IMR-90 (cell line): ENCODE data around the gene CACNA1D. TPM values are rescaled to one million over a fixed set of nuclear protein-coding genes. Genes with fewer than 3 reads are reported as not detected.

Experiments used
- ATAC-seq: fragments of 200-7000 bp; cut with Tn5 transposase; 2 replicates; pipeline ENCODE4 v1.9.1; 2020; ENCODE audit warnings: low read depth, mild to moderate bottlenecking, moderate library complexity
- BruUV-seq: library from RNA; stranded (reverse); fragments of 400-500 nt; replicated peaks from 2 replicates; lab custom pipeline; 2021; lab: Mats Ljungman, UMichigan
- CTCF ChIA-PET: fragments of 300-600 bp; formaldehyde crosslinking; extraction: SDS; loops from one replicate; lab custom pipeline; 2021; ENCODE audit warnings: antibody characterized with exemption; lab: Yijun Ruan, JAX
- POLR2A ChIA-PET: fragments of 300-600 bp; sonication (Branson Sonifier 250); formaldehyde crosslinking; loops from one replicate; lab custom pipeline; 2022; ENCODE audit warnings: antibody characterized with exemption; ENCODE audit not compliant: unreplicated experiment; lab: Charles Lee
- DNase-seq: peaks from one replicate; pipeline ENCODE4 v3.0.0; 2013
- H2AFZ ChIP-seq: replicated peaks from 2 replicates; pipeline ENCODE3; 2013; ENCODE audit warnings: low read length, mild to moderate bottlenecking; ENCODE audit not compliant: poor library complexity
- H2AK5ac ChIP-seq: 2 replicates; pipeline ENCODE4 v1.6.1; 2013; ENCODE audit warnings: low read depth, low read length, inconsistent platforms
- H2AK9ac ChIP-seq: replicated peaks from 2 replicates; pipeline ENCODE3; 2013; ENCODE audit warnings: mild to moderate bottlenecking, low read depth, low read length, moderate library complexity; ENCODE audit not compliant: poor library complexity
- H2BK120ac ChIP-seq: 2 replicates; pipeline ENCODE4 v1.6.1; 2013; ENCODE audit warnings: low read depth, low read length, inconsistent platforms
- H2BK15ac ChIP-seq: 3 replicates; pipeline ENCODE4 v1.6.1; 2013; ENCODE audit warnings: low read depth, low read length, inconsistent platforms
- H2BK20ac ChIP-seq: 2 replicates; pipeline ENCODE4 v1.6.1; 2013; ENCODE audit warnings: low read depth, mild to moderate bottlenecking, inconsistent platforms, low read length, moderate library complexity
- H2BK5ac ChIP-seq: 2 replicates; pipeline ENCODE4 v1.6.1; 2013; ENCODE audit warnings: mild to moderate bottlenecking, low read depth, low read length, inconsistent platforms; ENCODE audit not compliant: poor library complexity, severe bottlenecking
- H3K14ac ChIP-seq: replicated peaks from 2 replicates; pipeline ENCODE4 v1.6.1; 2013; ENCODE audit warnings: low read depth, low read length, inconsistent platforms
- H3K18ac ChIP-seq: 2 replicates; pipeline ENCODE4 v1.6.1; 2013; ENCODE audit warnings: low read depth, low read length, control low read depth
- H3K23ac ChIP-seq: 2 replicates; pipeline ENCODE4 v1.6.1; 2013; ENCODE audit warnings: low read depth, low read length, inconsistent platforms
- H3K27ac ChIP-seq: 2 replicates; pipeline ENCODE4 v1.5.1; 2013; ENCODE audit warnings: mild to moderate bottlenecking, control low read depth, low read length; ENCODE audit not compliant: insufficient read depth
- H3K27me3 ChIP-seq: 2 replicates; pipeline ENCODE4 v1.6.1; 2013; ENCODE audit warnings: low read length; ENCODE audit not compliant: control insufficient read depth, insufficient read depth
- H3K36me3 ChIP-seq: 2 replicates; pipeline ENCODE4 v1.6.1; 2013; ENCODE audit warnings: low read length, mixed read lengths; ENCODE audit not compliant: control insufficient read depth, insufficient read depth
- H3K4ac ChIP-seq: 2 replicates; pipeline ENCODE4 v1.6.1; 2013; ENCODE audit warnings: low read depth, low read length, inconsistent platforms
- H3K4me1 ChIP-seq: 2 replicates; pipeline ENCODE4 v1.6.1; 2013; ENCODE audit warnings: low read length, mixed read lengths; ENCODE audit not compliant: control insufficient read depth, insufficient read depth
- H3K4me2 ChIP-seq: 2 replicates; pipeline ENCODE4 v1.6.1; 2013; ENCODE audit warnings: low read depth, mild to moderate bottlenecking, control low read depth, low read length, moderate library complexity
- H3K4me3 ChIP-seq: 2 replicates; pipeline ENCODE4 v1.5.1; 2013; ENCODE audit warnings: low read depth, mild to moderate bottlenecking, control low read depth, low read length, moderate library complexity; ENCODE audit not compliant: insufficient read depth
- H3K56ac ChIP-seq: 2 replicates; pipeline ENCODE4 v1.6.1; 2013; ENCODE audit warnings: low read length, inconsistent platforms; ENCODE audit not compliant: insufficient read depth; ENCODE audit errors: extremely low read depth
- H3K79me1 ChIP-seq, 2 experiments: 2 replicates each; pipeline ENCODE4 v1.6.1; 2013; ENCODE audit warnings: low read length in 2 of 2, inconsistent platforms in 1 of 2, low read depth in 1 of 2
- H3K9ac ChIP-seq: 2 replicates; pipeline ENCODE4 v1.6.1; 2013; ENCODE audit warnings: low read depth, low read length, control low read depth
- H3K9me1 ChIP-seq: 2 replicates; pipeline ENCODE4 v1.6.1; 2013; ENCODE audit warnings: low read length, inconsistent platforms; ENCODE audit not compliant: insufficient read depth
- H3K9me3 ChIP-seq: 2 replicates; pipeline ENCODE4 v1.6.1; 2013; ENCODE audit warnings: low read length; ENCODE audit not compliant: control insufficient read depth, insufficient read depth
- H4K20me1 ChIP-seq: 2 replicates; pipeline ENCODE4 v1.6.1; 2013; ENCODE audit warnings: low read length, inconsistent platforms; ENCODE audit not compliant: insufficient read depth
- H4K5ac ChIP-seq: 2 replicates; pipeline ENCODE4 v1.6.1; 2013; ENCODE audit warnings: mild to moderate bottlenecking, low read depth, low read length, control low read depth
- H4K8ac ChIP-seq, 2 experiments: 2 replicates each; pipeline ENCODE4 v1.6.1; 2013; ENCODE audit warnings: low read depth in 2 of 2, low read length in 2 of 2, control low read depth in 1 of 2, inconsistent platforms in 1 of 2
- H4K91ac ChIP-seq: 2 replicates; pipeline ENCODE4 v1.6.1; 2013; ENCODE audit warnings: low read depth, low read length, inconsistent platforms; ENCODE audit not compliant: insufficient read depth
- MAFK ChIP-seq: IDR thresholded peaks from 2 replicates; pipeline ENCODE4 v1.6.1; 2012; ENCODE audit warnings: low read depth, low read length, improper control_type of control experiment
- NFE2L2 ChIP-seq: fragments of 150-350 bp; IDR thresholded peaks from 2 replicates; pipeline ENCODE4 v1.6.1; 2016; ENCODE audit warnings: low read depth, mild to moderate bottlenecking, low read length
- SMC3 ChIP-seq: fragments of 150-350 bp; IDR thresholded peaks from 2 replicates; pipeline ENCODE4 v1.6.1; 2016; ENCODE audit warnings: low read depth, mild to moderate bottlenecking, antibody characterized with exemption, low read length, moderate library complexity
- WGBS, 2 experiments: methylation state at CpG; one replicate each; pipeline versions ENCODE4 v1.1.5 to v1.1.7; 2013; ENCODE audit warnings: missing lambda C conversion rate in 2 of 2; ENCODE audit not compliant: insufficient read length in 1 of 2; ENCODE audit errors: extremely low coverage in 2 of 2; 5-methylcytosine and 5-hydroxymethylcytosine counted together
- dilution Hi-C: fragments of 300-500 bp; cut with HindIII; formaldehyde crosslinking; loops from one replicate; pipeline ENCODE4 v1.14.3; 2018; ENCODE audit warnings: low sequenced_read_pairs; ENCODE audit not compliant: unreplicated experiment
- in situ Hi-C: fragments of 300-500 bp; cut with MboI; formaldehyde crosslinking; loops from 3 replicates; pipeline ENCODE4 v1.14.3; 2019; ENCODE audit warnings: low sequenced_read_pairs, inconsistent platforms, mixed read lengths
- intact Hi-C: fragments of 100-400 bp; cut with micrococcal nuclease; formaldehyde crosslinking; loops from 2 replicates; pipeline ENCODE4 v1.10.0; 2022
- polyA plus RNA-seq, 3 experiments: library from polyadenylated mRNA; depleted of rRNA; stranded (reverse); fragments of >200 nt; gene quantifications; 2 replicates each; pipeline ENCODE4 v1.2.3, GENCODE V29; 2012; ENCODE audit warnings: low replicate concordance in 1 of 3
- total RNA-seq: library from RNA; depleted of rRNA; stranded (reverse); fragments of >200 nt; gene quantifications from 2 replicates; pipeline ENCODE4 v1.2.3, GENCODE V29; 2012
- TF ChIP-seq, protein P1 (sequence below): fragments of 150-350 bp; IDR thresholded peaks from 2 replicates; pipeline ENCODE4 v1.6.1; 2017; ENCODE audit warnings: mild to moderate bottlenecking, antibody characterized with exemption, low read length, low read depth

Gene CACNA1D
- total and polyA plus RNA-seq, 2 of the 4 experiments (the other 2 are of a cell fraction), result 0.07 TPM; not detected in 1

DNA sequence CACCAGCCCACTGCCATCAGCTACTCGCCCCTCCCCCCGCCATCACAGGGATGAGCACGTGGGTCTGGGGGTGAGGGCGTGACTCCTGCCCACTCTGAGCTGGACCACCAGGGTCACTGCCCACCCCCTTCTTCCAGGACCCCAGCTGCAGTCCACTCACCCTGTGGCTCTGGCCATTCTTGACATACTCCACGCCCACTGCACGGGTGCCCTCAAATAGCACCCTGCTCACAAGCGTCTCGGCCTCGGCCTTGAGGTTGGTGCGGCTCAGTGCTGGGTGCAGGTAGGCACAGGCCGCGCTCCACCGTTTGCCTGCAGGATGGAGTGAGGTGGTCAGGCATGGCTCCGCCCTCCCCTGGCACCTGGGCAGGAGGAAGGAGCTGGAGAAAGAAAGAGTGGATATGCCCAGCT lies 327.9 kb downstream of the CACNA1D start:
- Histone ChIP-seq H4K8ac (no peak overlapping the region), H3K14ac (no peak overlapping the region), H2BK5ac (no peak overlapping the region), H3K9ac (no peak overlapping the region), H3K27me3 (no peaks in the 10 kb centered on the region; the same call in 1 of the 2 replicates), H2BK15ac (no peak overlapping the region), H2AFZ (no peak overlapping the region), H4K20me1 (no peaks in the 10 kb centered on the region), H3K4me3 (no peak overlapping the region), H4K5ac (no peak overlapping the region), H3K79me1 (no peaks in the 10 kb centered on the region), H3K56ac (no peak overlapping the region), H4K91ac (no peak overlapping the region), H2BK20ac (no peak overlapping the region), H2AK9ac (no peak overlapping the region), H2BK120ac (no peak overlapping the region), H3K9me1 (no peaks in the 10 kb centered on the region), H3K9me3 (no peaks in the 10 kb centered on the region), H2AK5ac (no peak overlapping the region), H3K23ac (no peak overlapping the region), H3K4me1 (no peaks in the 10 kb centered on the region), H3K4ac (no peak overlapping the region), H3K36me3 (no peaks in the 10 kb centered on the region), H3K27ac (no peak overlapping the region), H3K4me2 (no peak overlapping the region), H3K18ac (no peak overlapping the region)
- TF ChIP-seq, protein P1, sequence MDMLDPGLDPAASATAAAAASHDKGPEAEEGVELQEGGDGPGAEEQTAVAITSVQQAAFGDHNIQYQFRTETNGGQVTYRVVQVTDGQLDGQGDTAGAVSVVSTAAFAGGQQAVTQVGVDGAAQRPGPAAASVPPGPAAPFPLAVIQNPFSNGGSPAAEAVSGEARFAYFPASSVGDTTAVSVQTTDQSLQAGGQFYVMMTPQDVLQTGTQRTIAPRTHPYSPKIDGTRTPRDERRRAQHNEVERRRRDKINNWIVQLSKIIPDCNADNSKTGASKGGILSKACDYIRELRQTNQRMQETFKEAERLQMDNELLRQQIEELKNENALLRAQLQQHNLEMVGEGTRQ, result no peak
- TF ChIP-seq MAFK, result no peak
- no peak for TF ChIP-seq SMC3
- no peak for TF ChIP-seq NFE2L2
- in situ Hi-C loops, result no loop called here
- no peak for ATAC-seq
- ChIA-PET POLR2A (no interaction called here), CTCF (no interaction called here)
- intact Hi-C loops, result no loop called here
- 88% methylated on average over 5 of the region's 14 CpGs; no CpG with 5 or more reads in 1 of the 2 experiments for WGBS, 2 experiments
- DNase-seq, result no peak
- no TSS peak for BruUV-seq
- dilution Hi-C loops, result no loop called here
